Breast epithelium (tissue), 4 donors: Measurements from ENCODE around the gene KLHL41. TPM values are rescaled to one million over a fixed set of nuclear protein-coding genes. Genes with fewer than 3 reads are reported as not detected.

ENCODE experiments used
- DNase-seq, 2 donors: peaks; one replicate each; pipeline ENCODE4 v3.0.0-alpha.2; 2019; ENCODE audit warnings: low spot score in 2 of 2
- H3K27ac ChIP-seq, 2 donors: fragments of 200-600 bp; sonication (generic) in 1 of 2; one replicate each; pipeline ENCODE4 v1.5.1; 2016 to 2019; ENCODE audit warnings: mild to moderate bottlenecking in 1 of 2
- H3K27me3 ChIP-seq, 2 donors: fragments of 200-600 bp; sonication (generic) in 1 of 2; one replicate each; pipeline versions ENCODE4 v1.5.1 to v1.6.0; 2017 to 2019; ENCODE audit warnings: control low read depth in 1 of 2, mild to moderate bottlenecking in 1 of 2
- H3K36me3 ChIP-seq: fragments of 200-600 bp; one replicate; pipeline ENCODE4 v1.5.1; 2019
- H3K4me1 ChIP-seq, 2 donors: fragments of 200-600 bp; sonication (generic); one replicate each; pipeline ENCODE4 v1.5.1; 2016 to 2019; ENCODE audit warnings: control low read depth in 1 of 2
- H3K4me3 ChIP-seq, 3 donors: fragments of 200-600 bp; sonication (generic); 1 replicate in 2 of 3; 2 replicates in 1 of 3; pipeline ENCODE4 v1.5.1; 2016 to 2019; ENCODE audit warnings: mild to moderate bottlenecking in 3 of 3, moderate library complexity in 2 of 3
- H3K9me3 ChIP-seq, 2 donors: fragments of 200-600 bp; sonication (generic) in 1 of 2; one replicate each; pipeline ENCODE4 v1.5.1; 2016 to 2019; ENCODE audit warnings: control low read depth in 1 of 2
- CTCF ChIP-seq, 3 donors: fragments of 450-650 bp; IDR thresholded peaks; one replicate each; pipeline ENCODE4 v1.5.1; 2016 to 2017; ENCODE audit warnings: antibody characterized with exemption in 3 of 3, mild to moderate bottlenecking in 3 of 3, moderate library complexity in 3 of 3
- POLR2A ChIP-seq: fragments of 450-650 bp; IDR thresholded peaks from one replicate; pipeline ENCODE4 v1.6.1; 2016; ENCODE audit warnings: antibody characterized with exemption, mild to moderate bottlenecking, moderate library complexity
- POLR2AphosphoS5 ChIP-seq, 3 donors: sonication (generic); formaldehyde crosslinking; IDR thresholded peaks; one replicate each; pipeline ENCODE4 v1.6.1; 2017; ENCODE audit warnings: antibody characterized with exemption in 3 of 3
- intact Hi-C: fragments of 100-400 bp; cut with DNase I; formaldehyde crosslinking; loops from one replicate; pipeline ENCODE4 v1.15.1; 2023; ENCODE audit warnings: low total_unique reads
- total RNA-seq, 3 donors: library from RNA; depleted of rRNA; stranded (reverse); fragments of >200 nt; gene quantifications; one replicate each; pipeline ENCODE4 v1.1.0, GENCODE V29; 2016

Gene KLHL41
- total RNA-seq, 3 donors from 2014 or later = 0.64 to 2.3 (median 0.66) TPM

GRCh38 chr2:169468841-169469240 lies 40.7 kb upstream of the KLHL41 start:
- Histone ChIP-seq H3K36me3 (no peaks in the 10 kb centered on the region), H3K27me3 (no peaks in the 10 kb centered on the region), H3K27ac (no peak overlapping the region), H3K4me3 (no peak overlapping the region), H3K9me3 (no peaks in the 10 kb centered on the region), H3K4me1 (no peaks in the 10 kb centered on the region)
- DNase-seq = no peak
- intact Hi-C loops = no loop called here
- TF ChIP-seq CTCF (IDR thresholded peaks at IDR 0.05) = no peak
- TF ChIP-seq POLR2AphosphoS5 (IDR thresholded peaks at IDR 0.05) = no peak
- TF ChIP-seq POLR2A = no peak

GRCh38 chr2:169469952-169470572 lies 39.4 kb upstream of the KLHL41 start:
- no peaks in the 10 kb centered on the region for H3K4me1 ChIP-seq
- H3K27me3 ChIP-seq = no peaks in the 10 kb centered on the region
- no peaks in the 10 kb centered on the region for H3K9me3 ChIP-seq
- no peak for DNase-seq
- H3K4me3 ChIP-seq = no peak overlapping the region
- intact Hi-C loops = no loop called here
- TF ChIP-seq POLR2A (no peak), CTCF (IDR thresholded peaks at IDR 0.05) (no peak), POLR2AphosphoS5 (IDR thresholded peaks at IDR 0.05) (no peak)
- no peak overlapping the region for H3K27ac ChIP-seq
- no peaks in the 10 kb centered on the region for H3K36me3 ChIP-seq

GRCh38 chr2:169472249-169472648 lies 37.3 kb upstream of the KLHL41 start:
- Histone ChIP-seq H3K36me3 (no peaks in the 10 kb centered on the region), H3K4me3 (no peak overlapping the region), H3K4me1 (no peaks in the 10 kb centered on the region), H3K27me3 (no peaks in the 10 kb centered on the region), H3K27ac (no peak overlapping the region), H3K9me3 (no peaks in the 10 kb centered on the region)
- no peak for DNase-seq
- no peak for TF ChIP-seq POLR2A
- TF ChIP-seq CTCF (IDR thresholded peaks at IDR 0.05) = no peak
- TF ChIP-seq POLR2AphosphoS5 (IDR thresholded peaks at IDR 0.05) = no peak
- intact Hi-C loops = no loop called here

DNA sequence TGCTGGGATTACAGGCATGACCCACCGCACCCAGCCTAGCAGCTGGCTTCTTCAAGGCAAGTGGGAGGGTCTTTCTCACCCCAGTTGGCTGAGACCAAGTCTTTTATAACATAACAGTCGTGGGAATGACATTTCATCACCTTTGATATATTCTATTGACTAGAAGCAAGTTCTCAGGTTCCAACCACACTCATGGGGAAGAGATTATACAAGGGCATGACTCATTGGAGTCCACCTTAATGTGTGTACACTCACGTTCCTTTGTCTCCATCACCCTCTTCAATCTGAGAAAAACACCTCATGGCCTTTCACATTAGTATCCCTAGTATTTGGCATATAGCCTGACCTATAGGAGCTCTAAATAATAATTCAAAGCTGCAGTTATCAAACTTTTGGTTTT lies 33.0 kb upstream of the KLHL41 start:
- TF ChIP-seq POLR2A (no peak), CTCF (IDR thresholded peaks at IDR 0.05) (no peak), POLR2AphosphoS5 (IDR thresholded peaks at IDR 0.05) (no peak)
- no peaks in the 10 kb centered on the region for H3K27me3 ChIP-seq
- no peak overlapping the region for H3K4me3 ChIP-seq
- H3K4me1 ChIP-seq = no peaks in the 10 kb centered on the region
- DNase-seq = no peak
- intact Hi-C loops = no loop called here
- no peaks in the 10 kb centered on the region for H3K36me3 ChIP-seq
- H3K9me3 ChIP-seq = no peaks in the 10 kb centered on the region
- H3K27ac ChIP-seq = no peak overlapping the region

DNA sequence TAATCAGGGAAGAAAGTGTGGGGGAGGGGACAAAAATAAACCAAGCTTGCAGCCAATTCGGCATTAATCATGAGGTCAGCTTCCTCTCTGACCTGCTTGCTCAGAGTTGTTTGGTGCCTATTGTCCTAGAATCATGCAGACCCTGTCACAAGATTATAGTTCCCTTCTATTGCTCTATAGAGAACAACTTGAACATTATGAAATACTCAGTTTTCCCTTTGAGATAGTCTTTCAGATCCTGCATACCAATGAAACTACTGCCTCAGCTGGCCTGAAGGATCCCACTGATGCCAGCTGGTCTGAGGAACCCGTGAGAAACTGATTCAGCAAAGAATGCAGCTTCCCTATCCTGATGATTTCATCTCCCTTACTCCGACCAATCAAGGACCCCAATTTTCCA lies 31.2 kb upstream of the KLHL41 start:
- Histone ChIP-seq H3K4me1 (no peaks in the 10 kb centered on the region), H3K27ac (peak overlapping the region; percentile 83), H3K36me3 (no peaks in the 10 kb centered on the region), H3K27me3 (no peaks in the 10 kb centered on the region), H3K9me3 (no peaks in the 10 kb centered on the region), H3K4me3 (peak overlapping the region in 1 of 3 donors; percentile 89)
- no peak for DNase-seq
- intact Hi-C loops = no loop called here
- TF ChIP-seq CTCF (IDR thresholded peaks at IDR 0.05) (no peak), POLR2AphosphoS5 (IDR thresholded peaks at IDR 0.05) (no peak), POLR2A (no peak)
